ENCODE data around the gene CHRNA9. TPM values are rescaled to one million over a fixed set of nuclear protein-coding genes. Genes with fewer than 3 reads are reported as not detected.

CHRNA9 gene
- total and polyA plus RNA-seq, 4 donors: not detected

DNA sequence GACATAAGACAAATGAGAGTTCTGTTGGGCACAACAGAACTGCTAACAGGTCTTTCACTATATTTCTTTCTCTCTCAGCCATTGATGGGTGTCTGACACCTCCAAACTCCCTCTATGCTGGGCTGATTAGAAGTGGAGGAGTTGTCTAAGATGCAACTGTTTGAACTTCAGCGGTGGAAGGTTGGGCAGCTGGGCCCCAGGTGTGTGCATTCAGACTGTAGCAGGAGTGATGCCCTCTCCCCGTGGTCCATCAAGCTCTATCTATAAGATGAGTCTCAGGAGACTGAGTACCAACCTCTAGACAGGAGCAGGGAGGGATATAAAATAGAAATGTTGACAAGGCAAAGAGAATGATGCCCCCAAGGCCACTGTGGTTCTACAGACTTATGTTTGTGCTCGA, 28.2 kb upstream of the CHRNA9 start:
- no peak for ATAC-seq (ENCODE audit: low FRiP score)
- Histone ChIP-seq H3K27me3 (ENCODE audit: control insufficient read depth in 1 of 2, insufficient read depth in 2 of 2, low read length in 1 of 2) (peaks cover 0 to 2% of the 10 kb centered on the region in 2 donors), H3K4me1 (ENCODE audit: control insufficient read depth in 1 of 2, insufficient read depth in 2 of 2, low read length in 2 of 2) (no peaks in the 10 kb centered on the region), H3K27ac (ENCODE audit: low read depth in 1 of 2, low read length in 2 of 2) (no peak overlapping the region), H3K36me3 (ENCODE audit: control insufficient read depth in 1 of 2, insufficient read depth in 2 of 2, low read length in 1 of 2) (no peaks in the 10 kb centered on the region), H3K4me3 (ENCODE audit: low read length in 2 of 2) (no peak overlapping the region), H3K9me3 (ENCODE audit: control insufficient read depth, low read length) (peaks cover 5% of the 10 kb centered on the region)
- intact Hi-C loops (cut with DNase I): loop anchor here (5.0 to 10.0 kb wide), 2 partner anchors 152 to 155 kb away; no protein-coding TSS in a partner anchor
- DNase-seq: no peak
- 83 to 85% methylated on average over 3 of the region's 3 CpGs for WGBS, 2 donors

DNA sequence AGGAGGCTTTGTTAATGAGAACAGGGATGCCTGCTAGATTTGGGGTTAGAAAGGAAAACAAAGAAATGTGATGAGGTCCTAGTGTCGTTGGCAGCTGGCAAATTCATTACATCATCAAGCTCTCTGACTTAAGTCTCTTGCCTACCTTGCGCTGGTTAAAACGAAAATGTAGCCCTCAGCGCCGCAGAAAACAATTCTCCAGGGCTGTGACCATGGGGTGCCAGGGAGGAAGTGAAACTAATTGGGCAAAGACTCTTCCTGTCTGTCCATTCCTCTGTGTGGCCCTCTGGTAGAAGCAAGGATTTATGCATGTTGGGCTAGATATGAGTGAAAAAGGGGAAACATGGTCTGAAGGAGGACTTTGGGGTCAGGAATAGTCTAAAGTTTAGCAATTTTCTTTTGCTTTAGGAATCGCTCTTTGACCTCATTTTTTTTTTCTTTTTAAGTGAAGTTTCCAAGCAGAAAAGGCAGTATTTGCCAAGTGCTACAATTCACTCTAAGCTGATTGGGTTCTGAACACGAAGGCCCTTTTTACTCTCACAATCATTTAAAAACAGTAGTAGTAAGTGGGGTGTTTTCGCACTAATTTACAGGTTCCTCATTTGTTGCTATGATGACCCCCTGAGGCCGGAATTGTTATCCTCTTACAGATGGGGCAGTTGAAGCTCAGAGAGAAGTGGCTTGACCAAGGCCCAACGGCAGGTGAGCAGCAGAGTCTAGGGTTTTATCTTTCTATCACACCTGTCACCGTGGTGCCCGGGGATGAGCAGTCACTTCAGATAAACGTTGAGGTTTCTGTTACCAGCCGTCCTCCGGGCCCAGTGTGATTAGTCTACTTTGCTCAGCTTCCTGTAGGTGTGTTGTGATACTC, 27.3 kb upstream of the CHRNA9 start:
- no peak overlapping the region for H3K27ac ChIP-seq (ENCODE audit: low read depth in 1 of 2, low read length in 2 of 2)
- WGBS, 2 donors: 76 to 78% methylated on average over 15 of the region's 15 CpGs
- H3K9me3 ChIP-seq (ENCODE audit: control insufficient read depth, low read length): peaks cover 5% of the 10 kb centered on the region
- ATAC-seq (ENCODE audit: low FRiP score): no peak
- DNase-seq: peak in 1 of 2 donors; percentile 67
- intact Hi-C loops (cut with DNase I): loop anchor here (2.0 to 10.0 kb wide), 3 partner anchors 153 to 251 kb away; partner anchors contain the start of gene N4BP2 (in 1 of the 2)
- H3K27me3 ChIP-seq (ENCODE audit: control insufficient read depth in 1 of 2, insufficient read depth in 2 of 2, low read length in 1 of 2): peaks cover 0 to 2% of the 10 kb centered on the region in 2 donors
- H3K4me1 ChIP-seq (ENCODE audit: control insufficient read depth in 1 of 2, insufficient read depth in 2 of 2, low read length in 2 of 2): no peaks in the 10 kb centered on the region
- no peak overlapping the region for H3K4me3 ChIP-seq (ENCODE audit: low read length in 2 of 2)
- H3K36me3 ChIP-seq (ENCODE audit: control insufficient read depth in 1 of 2, insufficient read depth in 2 of 2, low read length in 1 of 2): no peaks in the 10 kb centered on the region

DNA sequence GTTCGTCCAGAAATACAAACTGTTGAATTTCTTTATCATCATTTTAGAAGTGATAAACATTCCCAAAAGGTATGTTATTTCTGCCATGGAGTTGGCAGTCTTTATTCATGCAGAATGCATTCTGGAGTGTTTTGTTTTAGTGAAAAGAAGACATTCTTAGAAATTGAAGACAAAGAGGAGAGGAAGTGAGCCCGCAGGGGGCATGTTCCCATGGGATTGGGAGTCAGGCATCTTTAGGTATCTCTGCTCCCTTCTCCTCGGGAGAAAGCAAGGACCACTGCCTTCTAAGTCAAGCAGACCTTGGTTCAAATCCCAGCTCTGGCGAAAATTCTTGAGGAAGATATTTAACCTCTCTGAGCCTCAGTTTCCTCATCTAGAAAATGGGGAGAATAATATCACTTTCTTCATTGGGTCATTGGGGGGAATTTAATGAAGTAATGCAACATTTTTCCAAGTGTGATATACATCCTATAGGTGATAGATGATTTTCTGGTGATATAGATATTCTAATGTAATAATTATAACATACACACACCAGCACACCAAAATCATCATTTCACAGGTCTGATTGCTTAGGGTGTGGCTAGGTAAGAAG, 26.5 kb upstream of the CHRNA9 start:
- Histone ChIP-seq H3K36me3 (ENCODE audit: control insufficient read depth in 1 of 2, insufficient read depth in 2 of 2, low read length in 1 of 2) (no peaks in the 10 kb centered on the region), H3K4me1 (ENCODE audit: control insufficient read depth in 1 of 2, insufficient read depth in 2 of 2, low read length in 2 of 2) (no peaks in the 10 kb centered on the region), H3K27me3 (ENCODE audit: control insufficient read depth in 1 of 2, insufficient read depth in 2 of 2, low read length in 1 of 2) (peaks cover 0 to 2% of the 10 kb centered on the region in 2 donors), H3K9me3 (ENCODE audit: control insufficient read depth, low read length) (peaks cover 5% of the 10 kb centered on the region), H3K27ac (ENCODE audit: low read depth in 1 of 2, low read length in 2 of 2) (no peak overlapping the region), H3K4me3 (ENCODE audit: low read length in 2 of 2) (no peak overlapping the region)
- intact Hi-C loops (cut with DNase I): loop anchor here (2.0 to 10.0 kb wide), 3 partner anchors 154 to 252 kb away; partner anchors contain the start of gene N4BP2 (in 1 of the 2)
- WGBS, 2 donors: 72 to 73% methylated on average over 4 of the region's 4 CpGs
- no peak for ATAC-seq (ENCODE audit: low FRiP score)
- no peak for DNase-seq

DNA sequence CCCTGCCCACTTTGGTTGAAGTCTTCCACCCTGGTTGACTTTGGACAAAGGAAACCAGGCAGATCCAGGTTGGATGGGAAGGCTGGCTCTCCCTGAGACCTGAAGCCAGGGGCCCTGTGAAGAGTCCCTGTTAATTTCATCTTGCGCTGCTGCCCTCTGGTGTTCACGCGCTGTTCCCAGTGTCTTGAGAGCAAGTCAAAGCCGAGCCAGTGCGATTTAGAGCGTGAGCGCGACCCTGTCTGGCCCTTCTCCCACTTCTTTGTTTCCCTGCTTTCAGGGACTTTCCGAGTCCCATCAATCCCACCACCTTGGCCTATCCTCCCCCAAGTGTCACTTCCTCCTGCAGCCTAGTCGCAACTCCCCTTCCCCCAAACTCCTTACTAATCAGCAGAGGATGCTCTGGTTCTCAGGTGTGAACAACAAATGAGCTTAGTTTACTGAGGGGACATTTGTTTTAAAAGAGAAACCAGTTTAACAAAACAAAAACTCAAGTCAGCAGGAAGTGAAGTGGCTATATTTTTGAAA, 25.8 kb upstream of the CHRNA9 start:
- intact Hi-C loops (cut with DNase I): loop anchor here (2.0 to 10.0 kb wide), 3 partner anchors 155 to 253 kb away; partner anchors contain the start of gene N4BP2 (in 1 of the 2)
- no peak overlapping the region for H3K4me3 ChIP-seq (ENCODE audit: low read length in 2 of 2)
- no peak overlapping the region for H3K27ac ChIP-seq (ENCODE audit: low read depth in 1 of 2, low read length in 2 of 2)

DNA sequence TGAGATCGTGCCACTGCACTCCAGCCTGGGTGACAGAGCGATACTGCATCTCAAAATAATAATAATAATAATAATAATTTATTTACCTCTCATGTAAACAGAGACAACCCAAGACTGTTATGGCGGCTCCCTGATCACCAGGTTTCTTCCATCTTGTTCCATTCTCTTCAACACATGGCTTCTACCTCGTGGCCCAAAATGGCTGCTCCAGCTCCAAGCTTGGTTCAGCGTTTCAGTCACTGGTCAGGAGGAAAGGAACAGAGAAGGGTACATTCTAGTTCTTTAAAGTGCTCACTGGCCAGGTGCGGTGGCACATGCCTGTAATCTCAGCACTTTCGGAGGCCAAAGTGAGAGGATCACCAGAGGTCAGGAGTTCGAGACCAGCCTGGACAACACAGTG, 24.9 kb upstream of the CHRNA9 start:
- DNase-seq (no peak), ATAC-seq (ENCODE audit: low FRiP score) (no peak)
- Histone ChIP-seq H3K9me3 (ENCODE audit: control insufficient read depth, low read length) (no peaks in the 10 kb centered on the region), H3K4me3 (ENCODE audit: low read length in 2 of 2) (no peak overlapping the region), H3K27ac (ENCODE audit: low read depth in 1 of 2, low read length in 2 of 2) (no peak overlapping the region), H3K4me1 (ENCODE audit: control insufficient read depth in 1 of 2, insufficient read depth in 2 of 2, low read length in 2 of 2) (no peaks in the 10 kb centered on the region), H3K27me3 (ENCODE audit: control insufficient read depth in 1 of 2, insufficient read depth in 2 of 2, low read length in 1 of 2) (no peaks in the 10 kb centered on the region), H3K36me3 (ENCODE audit: control insufficient read depth in 1 of 2, insufficient read depth in 2 of 2, low read length in 1 of 2) (no peaks in the 10 kb centered on the region)
- 98 to 99% methylated on average over 8 of the region's 8 CpGs for WGBS, 2 donors
- intact Hi-C loops (cut with DNase I): no loop called here

More for the DNA sequence above, 25.8 kb upstream of the CHRNA9 start:
- DNase-seq: peak; percentile 92 to 96
- no peaks in the 10 kb centered on the region for H3K4me1 ChIP-seq (ENCODE audit: control insufficient read depth in 1 of 2, insufficient read depth in 2 of 2, low read length in 2 of 2)
- H3K27me3 ChIP-seq (ENCODE audit: control insufficient read depth in 1 of 2, insufficient read depth in 2 of 2, low read length in 1 of 2): peaks cover 0 to 2% of the 10 kb centered on the region in 2 donors
- WGBS, 2 donors: 2% methylated on average over 10 of the region's 10 CpGs
- ATAC-seq (ENCODE audit: low FRiP score): peak; percentile 86
- H3K9me3 ChIP-seq (ENCODE audit: control insufficient read depth, low read length): peaks cover 5% of the 10 kb centered on the region
- H3K36me3 ChIP-seq (ENCODE audit: control insufficient read depth in 1 of 2, insufficient read depth in 2 of 2, low read length in 1 of 2): no peaks in the 10 kb centered on the region

DNA sequence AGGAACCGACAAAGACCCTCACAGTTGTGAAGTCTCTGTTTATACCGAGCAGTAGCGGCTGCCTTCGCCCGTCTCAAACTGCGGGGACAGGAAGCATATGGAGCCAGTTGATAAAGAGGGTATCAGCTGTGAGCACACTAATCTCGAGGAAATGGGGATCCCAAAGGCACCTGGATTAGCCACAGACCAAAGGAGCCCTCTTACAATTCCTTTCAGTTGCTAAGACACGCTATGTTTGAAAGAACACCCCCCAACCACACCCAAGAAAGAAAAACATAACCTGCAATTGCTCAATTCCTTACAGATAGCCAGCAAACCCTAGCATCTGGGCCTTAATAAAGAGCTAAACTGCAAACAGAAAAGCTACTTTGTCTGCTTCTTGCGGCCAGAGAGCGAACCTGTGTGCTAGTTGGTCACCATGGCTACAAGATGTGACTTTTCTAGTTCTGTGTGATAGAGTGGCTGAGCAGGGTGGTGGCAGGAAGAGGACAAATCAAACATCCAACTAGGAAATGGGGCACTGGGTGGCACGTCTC, 23.3 kb upstream of the CHRNA9 start:
- no peaks in the 10 kb centered on the region for H3K36me3 ChIP-seq (ENCODE audit: control insufficient read depth in 1 of 2, insufficient read depth in 2 of 2, low read length in 1 of 2)
- H3K4me1 ChIP-seq (ENCODE audit: control insufficient read depth in 1 of 2, insufficient read depth in 2 of 2, low read length in 2 of 2): no peaks in the 10 kb centered on the region
- 68 to 71% methylated on average over 11 of the region's 11 CpGs for WGBS, 2 donors
- no peaks in the 10 kb centered on the region for H3K9me3 ChIP-seq (ENCODE audit: control insufficient read depth, low read length)
- intact Hi-C loops (cut with DNase I): no loop called here
- ATAC-seq (ENCODE audit: low FRiP score) (no peak), DNase-seq (no peak)
- no peaks in the 10 kb centered on the region for H3K27me3 ChIP-seq (ENCODE audit: control insufficient read depth in 1 of 2, insufficient read depth in 2 of 2, low read length in 1 of 2)
- H3K27ac ChIP-seq (ENCODE audit: low read depth in 1 of 2, low read length in 2 of 2): no peak overlapping the region
- H3K4me3 ChIP-seq (ENCODE audit: low read length in 2 of 2): no peak overlapping the region

DNA sequence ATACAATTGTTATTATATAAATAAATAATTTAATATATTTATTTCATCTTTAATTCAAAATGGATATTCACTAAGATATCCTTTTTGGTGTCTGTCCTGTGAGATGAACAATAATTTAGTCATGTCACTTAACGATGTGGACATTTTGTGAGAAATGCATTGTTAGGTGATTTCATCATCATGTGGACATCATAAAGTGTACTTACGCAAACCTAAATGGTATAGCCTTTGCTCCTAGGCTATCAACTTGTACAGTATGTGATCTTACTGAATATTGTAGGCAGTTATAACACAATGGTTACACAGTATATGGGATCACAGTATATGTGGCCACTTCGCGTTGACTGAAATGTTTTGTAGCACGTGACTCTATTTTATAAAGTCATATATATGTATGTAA, 20.2 kb upstream of the CHRNA9 start:
- H3K4me3 ChIP-seq (ENCODE audit: low read length in 2 of 2): no peak overlapping the region
- no peaks in the 10 kb centered on the region for H3K9me3 ChIP-seq (ENCODE audit: control insufficient read depth, low read length)
- no peak overlapping the region for H3K27ac ChIP-seq (ENCODE audit: low read depth in 1 of 2, low read length in 2 of 2)
- DNase-seq: no peak
- intact Hi-C loops (cut with DNase I): loop anchor here in 1 of 2 donors (5.0 kb wide), 1 partner anchor 258 kb away; the partner anchor contains the start of gene N4BP2
- H3K36me3 ChIP-seq (ENCODE audit: control insufficient read depth in 1 of 2, insufficient read depth in 2 of 2, low read length in 1 of 2): no peaks in the 10 kb centered on the region
- WGBS, 2 donors: 96 to 97% methylated on average over 5 of the region's 5 CpGs
- ATAC-seq (ENCODE audit: low FRiP score): no peak
- H3K4me1 ChIP-seq (ENCODE audit: control insufficient read depth in 1 of 2, insufficient read depth in 2 of 2, low read length in 2 of 2): no peaks in the 10 kb centered on the region
- no peaks in the 10 kb centered on the region for H3K27me3 ChIP-seq (ENCODE audit: control insufficient read depth in 1 of 2, insufficient read depth in 2 of 2, low read length in 1 of 2)

DNA sequence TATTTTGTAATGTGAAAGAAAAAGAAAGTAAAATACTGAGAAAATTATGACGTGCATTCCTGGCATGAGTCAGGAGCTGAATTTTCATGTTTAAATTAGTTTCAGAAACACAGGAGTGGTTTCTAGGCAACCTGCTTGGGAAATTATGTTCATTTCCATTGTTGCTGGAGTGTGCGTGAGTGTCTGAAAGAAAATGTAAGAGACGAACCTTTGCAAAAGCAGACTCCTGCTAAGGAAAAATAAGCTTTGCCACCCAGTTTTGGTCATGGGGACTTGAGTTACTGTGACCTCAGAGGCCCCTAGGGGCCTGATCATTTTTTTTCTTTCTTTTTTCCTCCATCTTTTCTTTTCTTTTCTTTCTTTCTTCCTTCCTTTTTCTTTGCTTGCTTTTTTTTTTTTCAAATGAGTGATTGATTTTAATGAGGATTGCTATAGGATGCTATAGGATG, 18.8 kb upstream of the CHRNA9 start:
- ATAC-seq (ENCODE audit: low FRiP score): peak; percentile 48
- WGBS, 2 donors: 0 to 2% methylated on average over 3 of the region's 3 CpGs
- Histone ChIP-seq H3K36me3 (ENCODE audit: control insufficient read depth in 1 of 2, insufficient read depth in 2 of 2, low read length in 1 of 2) (no peaks in the 10 kb centered on the region), H3K27ac (ENCODE audit: low read depth in 1 of 2, low read length in 2 of 2) (no peak overlapping the region), H3K27me3 (ENCODE audit: control insufficient read depth in 1 of 2, insufficient read depth in 2 of 2, low read length in 1 of 2) (no peaks in the 10 kb centered on the region), H3K9me3 (ENCODE audit: control insufficient read depth, low read length) (no peaks in the 10 kb centered on the region), H3K4me3 (ENCODE audit: low read length in 2 of 2) (peak overlapping the region; percentile 14 to 23), H3K4me1 (ENCODE audit: control insufficient read depth in 1 of 2, insufficient read depth in 2 of 2, low read length in 2 of 2) (no peaks in the 10 kb centered on the region)
- no peak for DNase-seq
- intact Hi-C loops (cut with DNase I): loop anchor here in 1 of 2 donors (5.0 kb wide), 1 partner anchor 259 kb away; the partner anchor contains the start of gene N4BP2
